A673 (cell line): ENCODE data around the gene SDHD.

ENCODE experiments used
- EZH2 ChIP-seq: fragments of 200-600 bp; sonication (generic); IDR thresholded peaks from 2 replicates; pipeline ENCODE4 v1.6.1; 2017; ENCODE audit warnings: borderline replicate concordance, low read depth, mild to moderate bottlenecking, mixed read lengths, antibody characterized with exemption, low read length; ENCODE audit not compliant: poor library complexity, severe bottlenecking
- TF ChIP-seq, protein P1 (sequence below): fragments of 300-800, 200-600 bp; sonication (generic); conservative IDR thresholded peaks from 2 replicates; pipeline ENCODE4 v1.5.1; 2017; ENCODE audit warnings: low read depth, mild to moderate bottlenecking, antibody characterized with exemption, low read length, moderate library complexity, mixed read lengths

DNA sequence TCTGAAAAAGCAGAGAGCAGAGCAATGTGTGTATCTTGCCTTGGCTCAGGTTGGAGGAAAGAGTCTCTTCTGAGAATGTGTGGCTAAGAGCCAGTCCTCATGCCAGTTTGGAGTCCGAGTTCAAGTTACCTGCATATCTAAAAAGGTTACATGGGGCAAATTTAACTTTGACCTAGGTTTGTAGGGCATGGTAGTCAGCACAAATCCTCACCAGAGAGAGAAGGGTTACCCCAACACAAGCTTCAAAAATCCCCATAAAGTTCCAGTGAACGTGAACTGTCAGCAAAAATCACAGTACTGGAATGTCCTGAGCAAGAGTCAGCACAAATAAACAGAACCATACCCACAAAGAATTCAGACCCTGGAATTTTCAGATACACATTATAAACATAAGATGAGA, 13.8 kb downstream of the SDHD start:
- no peak for TF ChIP-seq EZH2
- TF ChIP-seq, protein P1, sequence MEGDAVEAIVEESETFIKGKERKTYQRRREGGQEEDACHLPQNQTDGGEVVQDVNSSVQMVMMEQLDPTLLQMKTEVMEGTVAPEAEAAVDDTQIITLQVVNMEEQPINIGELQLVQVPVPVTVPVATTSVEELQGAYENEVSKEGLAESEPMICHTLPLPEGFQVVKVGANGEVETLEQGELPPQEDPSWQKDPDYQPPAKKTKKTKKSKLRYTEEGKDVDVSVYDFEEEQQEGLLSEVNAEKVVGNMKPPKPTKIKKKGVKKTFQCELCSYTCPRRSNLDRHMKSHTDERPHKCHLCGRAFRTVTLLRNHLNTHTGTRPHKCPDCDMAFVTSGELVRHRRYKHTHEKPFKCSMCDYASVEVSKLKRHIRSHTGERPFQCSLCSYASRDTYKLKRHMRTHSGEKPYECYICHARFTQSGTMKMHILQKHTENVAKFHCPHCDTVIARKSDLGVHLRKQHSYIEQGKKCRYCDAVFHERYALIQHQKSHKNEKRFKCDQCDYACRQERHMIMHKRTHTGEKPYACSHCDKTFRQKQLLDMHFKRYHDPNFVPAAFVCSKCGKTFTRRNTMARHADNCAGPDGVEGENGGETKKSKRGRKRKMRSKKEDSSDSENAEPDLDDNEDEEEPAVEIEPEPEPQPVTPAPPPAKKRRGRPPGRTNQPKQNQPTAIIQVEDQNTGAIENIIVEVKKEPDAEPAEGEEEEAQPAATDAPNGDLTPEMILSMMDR = no peak
